ENCODE results near the gene DDX51.

DDX51 gene

DNA sequence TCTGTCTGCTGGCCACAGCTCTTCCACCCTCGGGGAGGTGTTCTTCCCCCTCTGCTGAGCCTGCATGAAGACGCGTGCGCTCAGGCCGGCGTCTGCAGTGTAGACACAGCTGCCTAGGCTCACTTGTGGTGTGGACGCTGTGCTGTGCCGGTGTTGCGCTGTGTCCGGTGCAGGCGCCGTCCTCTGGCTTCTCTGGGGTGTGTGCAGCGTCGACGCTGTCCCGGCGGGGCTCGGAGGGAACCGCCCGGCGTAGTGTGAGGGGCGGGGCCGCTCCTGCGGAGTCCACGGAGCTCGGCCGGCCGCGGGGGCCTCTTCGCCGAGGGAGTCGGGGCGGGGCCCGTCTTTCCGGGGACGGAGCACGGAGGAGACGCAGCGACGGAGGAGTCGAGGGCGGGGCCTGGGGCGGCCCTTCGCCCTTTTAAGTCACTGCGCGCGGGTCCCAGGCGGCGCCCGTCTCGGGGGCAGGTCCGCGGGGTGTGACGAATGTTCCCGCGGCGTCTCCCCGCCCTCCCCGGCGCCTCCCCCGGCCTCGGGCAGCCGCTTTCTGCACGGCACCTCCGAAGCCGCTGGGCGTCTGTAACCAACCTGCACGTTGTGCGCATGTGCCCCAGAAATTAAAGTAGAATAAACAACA is 45.4 kb upstream of the DDX51 start:
- H3K27me3 ChIP-seq, result peaks cover 98% of the 10 kb centered on the region
- peak; percentile 53 for DNase-seq
- H3K36me3 ChIP-seq, result no peaks in the 10 kb centered on the region
- H3K9me3 ChIP-seq, result peaks cover 6% of the 10 kb centered on the region
- TF ChIP-seq, protein P1, sequence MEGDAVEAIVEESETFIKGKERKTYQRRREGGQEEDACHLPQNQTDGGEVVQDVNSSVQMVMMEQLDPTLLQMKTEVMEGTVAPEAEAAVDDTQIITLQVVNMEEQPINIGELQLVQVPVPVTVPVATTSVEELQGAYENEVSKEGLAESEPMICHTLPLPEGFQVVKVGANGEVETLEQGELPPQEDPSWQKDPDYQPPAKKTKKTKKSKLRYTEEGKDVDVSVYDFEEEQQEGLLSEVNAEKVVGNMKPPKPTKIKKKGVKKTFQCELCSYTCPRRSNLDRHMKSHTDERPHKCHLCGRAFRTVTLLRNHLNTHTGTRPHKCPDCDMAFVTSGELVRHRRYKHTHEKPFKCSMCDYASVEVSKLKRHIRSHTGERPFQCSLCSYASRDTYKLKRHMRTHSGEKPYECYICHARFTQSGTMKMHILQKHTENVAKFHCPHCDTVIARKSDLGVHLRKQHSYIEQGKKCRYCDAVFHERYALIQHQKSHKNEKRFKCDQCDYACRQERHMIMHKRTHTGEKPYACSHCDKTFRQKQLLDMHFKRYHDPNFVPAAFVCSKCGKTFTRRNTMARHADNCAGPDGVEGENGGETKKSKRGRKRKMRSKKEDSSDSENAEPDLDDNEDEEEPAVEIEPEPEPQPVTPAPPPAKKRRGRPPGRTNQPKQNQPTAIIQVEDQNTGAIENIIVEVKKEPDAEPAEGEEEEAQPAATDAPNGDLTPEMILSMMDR (IDR thresholded peaks at IDR 0.05; ENCODE audit: low read depth, low read length), result no peak
- H3K4me3 ChIP-seq (ENCODE audit: low read depth, low read length), result peak overlapping the region; percentile 14
- H3K4me1 ChIP-seq, result peaks cover 10% of the 10 kb centered on the region

- DNase-seq, result no peak
- H3K4me3 ChIP-seq (ENCODE audit: low read depth, low read length), result no peak overlapping the region
Measured at GRCh38 chr12:132188916-132189325, 44.8 kb upstream of the DDX51 start.

DNA sequence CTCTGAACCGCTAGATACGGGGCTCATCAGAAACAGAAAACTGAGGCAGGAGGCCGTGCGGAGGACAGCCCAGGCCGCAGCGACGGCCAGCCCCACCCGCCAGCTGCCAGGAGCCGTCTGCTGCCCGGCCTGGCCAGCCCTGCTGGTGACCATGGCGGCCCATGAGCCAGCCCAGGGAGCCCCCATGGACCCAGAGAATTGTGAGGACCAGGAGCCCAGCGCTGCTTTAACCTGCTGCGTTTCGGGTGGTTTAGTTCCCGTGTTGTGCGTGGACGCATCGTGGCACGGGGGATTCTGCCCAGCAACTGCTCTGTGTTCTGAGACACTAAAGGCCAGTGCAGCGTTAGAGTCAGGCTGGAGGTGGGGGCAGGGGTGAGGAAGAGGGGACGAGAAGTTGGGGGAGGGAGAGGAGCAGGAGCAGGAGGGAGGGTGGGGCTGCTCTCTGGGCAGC is 44.4 kb upstream of the DDX51 start:
- DNase-seq, result no peak
- H3K4me3 ChIP-seq (ENCODE audit: low read depth, low read length), result no peak overlapping the region
- TF ChIP-seq, protein P1 (IDR thresholded peaks at IDR 0.05; ENCODE audit: low read depth, low read length), result no peak
- H3K36me3 ChIP-seq, result no peaks in the 10 kb centered on the region
- peaks cover 10% of the 10 kb centered on the region for H3K4me1 ChIP-seq
- H3K9me3 ChIP-seq, result no peaks in the 10 kb centered on the region; the same call in 1 of the 2 replicates
- peaks cover 98% of the 10 kb centered on the region for H3K27me3 ChIP-seq

More at GRCh38 chr12:132188916-132189325, 44.8 kb upstream of the DDX51 start:
- Histone ChIP-seq H3K9me3 (peaks cover 2% of the 10 kb centered on the region), H3K27me3 (peaks cover 98% of the 10 kb centered on the region), H3K36me3 (no peaks in the 10 kb centered on the region), H3K4me1 (peaks cover 10% of the 10 kb centered on the region)
- TF ChIP-seq, protein P1 (IDR thresholded peaks at IDR 0.05; ENCODE audit: low read depth, low read length), result no peak

DNA sequence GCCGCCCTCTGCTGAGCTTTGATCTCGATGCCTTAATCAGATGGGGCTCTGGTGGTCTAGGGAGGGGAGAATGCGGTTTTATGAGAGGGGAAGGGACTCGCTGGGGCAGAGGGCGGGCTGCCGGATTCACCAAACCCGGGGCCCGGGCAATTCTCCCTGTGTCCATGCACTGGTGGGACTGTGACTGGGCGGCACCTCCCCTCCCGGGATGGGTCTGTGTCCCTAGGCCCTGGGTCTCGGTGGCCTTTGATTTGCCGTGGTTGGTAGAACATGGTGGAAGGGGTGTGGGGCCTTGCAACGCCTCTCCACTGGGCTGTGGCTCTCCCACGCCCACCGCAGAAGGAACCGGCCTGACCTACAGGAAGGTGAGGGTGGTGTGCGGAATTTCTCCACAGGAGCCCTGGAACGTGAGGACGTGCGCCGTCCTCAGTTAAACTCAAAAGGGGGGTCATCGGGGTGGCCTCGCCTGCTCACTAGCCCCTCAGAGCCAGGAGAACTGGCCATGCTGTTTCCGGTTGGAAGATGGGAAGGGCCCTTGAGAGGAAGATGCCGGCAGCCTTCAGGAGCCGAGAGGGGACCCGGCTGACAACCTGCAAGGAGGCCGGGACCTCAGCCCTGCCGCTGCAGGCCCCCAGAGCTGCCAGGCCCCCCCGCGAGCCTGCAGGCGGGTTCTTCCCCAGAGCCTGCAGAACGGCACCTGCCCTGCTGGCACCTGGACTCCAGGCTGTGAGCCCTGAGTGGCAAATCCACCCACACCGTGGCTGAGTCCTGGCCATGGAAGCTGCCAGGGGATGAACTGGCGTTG is 43.7 kb upstream of the DDX51 start:
- Histone ChIP-seq H3K4me3 (ENCODE audit: low read depth, low read length) (no peak overlapping the region), H3K4me1 (peaks cover 10% of the 10 kb centered on the region), H3K36me3 (no peaks in the 10 kb centered on the region), H3K27me3 (peaks cover 97% of the 10 kb centered on the region), H3K9me3 (no peaks in the 10 kb centered on the region)
- TF ChIP-seq, protein P1 (IDR thresholded peaks at IDR 0.05; ENCODE audit: low read depth, low read length), result no peak
- no peak for DNase-seq

DNA sequence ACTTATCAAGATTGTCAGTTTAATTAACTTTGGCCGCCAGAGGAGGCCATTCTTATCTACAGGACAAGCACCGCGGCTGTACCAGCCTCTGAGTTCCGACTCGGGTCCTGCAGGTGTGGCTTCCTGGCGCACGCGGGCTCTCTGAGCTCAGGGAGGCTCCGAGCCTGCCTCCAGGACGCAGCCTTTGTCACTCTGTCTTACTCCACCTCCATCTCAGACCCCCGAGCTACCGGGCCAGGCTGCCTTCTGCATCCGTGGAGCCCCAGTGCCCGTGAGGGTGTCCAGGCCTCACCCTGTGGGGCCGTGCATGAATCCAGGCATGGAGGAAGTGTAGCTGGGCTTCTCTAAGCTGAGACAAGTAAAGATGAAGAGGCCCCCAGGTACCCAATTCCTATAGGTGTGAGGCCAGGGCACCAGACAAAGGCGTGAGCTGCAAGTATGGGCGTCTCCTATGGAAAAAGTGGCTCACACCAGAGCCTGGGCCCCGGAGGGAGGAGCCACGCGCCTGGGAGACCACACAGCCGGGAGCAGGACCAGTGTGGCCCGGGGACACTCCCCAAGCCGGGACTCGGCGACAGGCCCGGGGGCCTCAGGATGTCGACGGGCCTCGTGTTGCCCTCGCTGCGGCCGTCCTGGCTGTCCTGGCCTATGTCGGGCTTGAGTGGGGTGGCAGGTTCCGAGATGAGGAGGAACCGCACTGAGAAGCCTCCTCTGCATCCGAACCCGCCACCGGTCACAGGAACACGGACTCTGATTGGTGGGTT is 42.9 kb upstream of the DDX51 start:
- H3K4me3 ChIP-seq (ENCODE audit: low read depth, low read length), result no peak overlapping the region

More for the DNA sequence above, 42.9 kb upstream of the DDX51 start:
- H3K9me3 ChIP-seq, result no peaks in the 10 kb centered on the region
- no peaks in the 10 kb centered on the region for H3K36me3 ChIP-seq
- TF ChIP-seq, protein P1 (IDR thresholded peaks at IDR 0.05; ENCODE audit: low read depth, low read length), result no peak
- DNase-seq, result no peak
- peaks cover 95% of the 10 kb centered on the region for H3K27me3 ChIP-seq
- H3K4me1 ChIP-seq, result peaks cover 4% of the 10 kb centered on the region; the same call in 1 of the 2 replicates

All from BE2C (cell line).